Transverse colon (tissue), 4 donors: Measurements from ENCODE around the gene IMMP2L. TPM values are rescaled to one million over a fixed set of nuclear protein-coding genes. Genes with fewer than 3 reads are reported as not detected.

Experiments used
- DNase-seq: peaks from one replicate; pipeline ENCODE4 v3.0.0-alpha.2; 2019
- H3K27ac ChIP-seq, 4 donors: fragments of 200-600 bp; sonication (generic); 2 replicates each; pipeline ENCODE4 v1.5.1; 2016 to 2018; ENCODE audit warnings: inconsistent platforms in 4 of 4
- H3K27me3 ChIP-seq: fragments of 200-600 bp; sonication (generic); 2 replicates; pipeline ENCODE4 v1.5.1; 2017; ENCODE audit warnings: inconsistent platforms
- H3K36me3 ChIP-seq, 4 donors: fragments of 200-600 bp; sonication (generic); 2 replicates each; pipeline ENCODE4 v1.5.1; 2017 to 2019; ENCODE audit warnings: inconsistent platforms in 4 of 4
- H3K4me1 ChIP-seq, 4 donors: fragments of 200-600 bp; sonication (generic); 2 replicates each; pipeline ENCODE4 v1.5.1; 2017 to 2020; ENCODE audit warnings: inconsistent platforms in 4 of 4
- H3K4me3 ChIP-seq, 4 donors: fragments of 200-600 bp; sonication (generic); 1 replicate in 1 of 4; 2 replicates in 3 of 4; pipeline versions ENCODE4 v1.5.1 to v1.6.1; 2017 to 2019; ENCODE audit warnings: inconsistent platforms in 4 of 4
- H3K9me3 ChIP-seq, 2 donors: fragments of 200-600 bp; sonication (generic); 2 replicates each; pipeline ENCODE4 v1.5.1; 2017 to 2019; ENCODE audit warnings: inconsistent platforms in 2 of 2
- EP300 ChIP-seq: sonication (generic); formaldehyde crosslinking; IDR thresholded peaks from one replicate; pipeline ENCODE4 v1.6.1; 2017; ENCODE audit warnings: antibody characterized with exemption, low read depth
- POLR2A ChIP-seq: fragments of 450-650 bp; IDR thresholded peaks from one replicate; pipeline ENCODE4 v1.6.1; 2016; ENCODE audit warnings: antibody characterized with exemption, mild to moderate bottlenecking, moderate library complexity
- POLR2AphosphoS5 ChIP-seq, 3 donors: sonication (generic); formaldehyde crosslinking; IDR thresholded peaks; one replicate each; pipeline ENCODE4 v1.6.1; 2016; ENCODE audit warnings: antibody characterized with exemption in 3 of 3
- WGBS, 2 donors: methylation state at CpG; one replicate each; pipeline ENCODE4 v1.1.5; 2018; ENCODE audit warnings: low coverage in 1 of 2; 5-methylcytosine and 5-hydroxymethylcytosine counted together
- in situ Hi-C, 4 donors: fragments of 200-750 bp; cut with MboI; loops; one replicate each; pipeline versions ENCODE4 v1.15.0 to v1.15.1; 2017; ENCODE audit warnings: low sequenced_read_pairs in 3 of 4, low pct_ligation_motif_present in 1 of 4, low pct_unique_long_range_greater_than_20kb in 1 of 4
- intact Hi-C: fragments of 100-400 bp; cut with DNase I; formaldehyde crosslinking; loops from one replicate; pipeline ENCODE4 v1.15.1; 2023; ENCODE audit warnings: low total_unique reads
- total RNA-seq, 4 donors: library from RNA; depleted of rRNA; stranded (reverse); fragments of >200 nt; gene quantifications; one replicate each; pipeline ENCODE4 v1.1.0, GENCODE V29; 2016
- TF ChIP-seq, protein P1 (sequence below), 5 experiments: fragments of 200-600 bp in 3 of 5; fragments of 450-650 bp in 2 of 5; sonication (generic) in 3 of 5; IDR thresholded peaks; 1 replicate in 2 of 5; 2 replicates in 3 of 5; pipeline ENCODE4 v1.5.1; 2016 to 2017; ENCODE audit warnings: antibody characterized with exemption in 5 of 5, inconsistent platforms in 3 of 5, mild to moderate bottlenecking in 2 of 5, moderate library complexity in 1 of 5

The IMMP2L gene
- total RNA-seq, 4 donors from 2014 or later, result 8.6 to 69.6 (median 10.9) TPM

DNA sequence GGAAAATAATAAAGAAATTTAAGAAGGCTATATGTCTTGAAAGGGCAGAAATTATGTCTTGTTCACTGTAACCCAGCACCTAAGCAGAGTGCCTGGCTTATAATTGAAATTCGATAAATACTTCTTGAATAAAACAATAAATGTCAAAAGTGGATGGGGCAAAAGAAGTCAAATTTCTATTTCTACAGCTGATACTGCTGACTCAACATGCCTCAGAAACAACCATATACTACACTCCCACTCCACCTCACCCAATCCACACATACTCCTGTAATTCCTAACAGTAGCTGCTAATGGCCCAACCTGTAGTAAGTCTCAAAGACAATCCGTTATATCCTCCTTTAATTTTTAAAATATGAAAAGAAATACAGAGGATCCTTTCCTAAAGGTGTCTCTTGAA is 519.5 kb downstream of the IMMP2L start:
- Histone ChIP-seq H3K27ac (no peak overlapping the region), H3K9me3 (no peaks in the 10 kb centered on the region), H3K36me3 (no peaks in the 10 kb centered on the region), H3K4me1 (no peaks in the 10 kb centered on the region), H3K4me3 (no peak overlapping the region), H3K27me3 (no peaks in the 10 kb centered on the region)
- no peak for DNase-seq
- in situ Hi-C loops, result no loop called here
- 88 to 95% methylated on average over 2 of the region's 2 CpGs for WGBS, 2 donors
- intact Hi-C loops, result no loop called here
- no peak for TF ChIP-seq EP300
- no peak for TF ChIP-seq POLR2A
- TF ChIP-seq, protein P1, sequence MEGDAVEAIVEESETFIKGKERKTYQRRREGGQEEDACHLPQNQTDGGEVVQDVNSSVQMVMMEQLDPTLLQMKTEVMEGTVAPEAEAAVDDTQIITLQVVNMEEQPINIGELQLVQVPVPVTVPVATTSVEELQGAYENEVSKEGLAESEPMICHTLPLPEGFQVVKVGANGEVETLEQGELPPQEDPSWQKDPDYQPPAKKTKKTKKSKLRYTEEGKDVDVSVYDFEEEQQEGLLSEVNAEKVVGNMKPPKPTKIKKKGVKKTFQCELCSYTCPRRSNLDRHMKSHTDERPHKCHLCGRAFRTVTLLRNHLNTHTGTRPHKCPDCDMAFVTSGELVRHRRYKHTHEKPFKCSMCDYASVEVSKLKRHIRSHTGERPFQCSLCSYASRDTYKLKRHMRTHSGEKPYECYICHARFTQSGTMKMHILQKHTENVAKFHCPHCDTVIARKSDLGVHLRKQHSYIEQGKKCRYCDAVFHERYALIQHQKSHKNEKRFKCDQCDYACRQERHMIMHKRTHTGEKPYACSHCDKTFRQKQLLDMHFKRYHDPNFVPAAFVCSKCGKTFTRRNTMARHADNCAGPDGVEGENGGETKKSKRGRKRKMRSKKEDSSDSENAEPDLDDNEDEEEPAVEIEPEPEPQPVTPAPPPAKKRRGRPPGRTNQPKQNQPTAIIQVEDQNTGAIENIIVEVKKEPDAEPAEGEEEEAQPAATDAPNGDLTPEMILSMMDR (IDR thresholded peaks at IDR 0.05), result no peak
- TF ChIP-seq POLR2AphosphoS5 (IDR thresholded peaks at IDR 0.05), result no peak

DNA sequence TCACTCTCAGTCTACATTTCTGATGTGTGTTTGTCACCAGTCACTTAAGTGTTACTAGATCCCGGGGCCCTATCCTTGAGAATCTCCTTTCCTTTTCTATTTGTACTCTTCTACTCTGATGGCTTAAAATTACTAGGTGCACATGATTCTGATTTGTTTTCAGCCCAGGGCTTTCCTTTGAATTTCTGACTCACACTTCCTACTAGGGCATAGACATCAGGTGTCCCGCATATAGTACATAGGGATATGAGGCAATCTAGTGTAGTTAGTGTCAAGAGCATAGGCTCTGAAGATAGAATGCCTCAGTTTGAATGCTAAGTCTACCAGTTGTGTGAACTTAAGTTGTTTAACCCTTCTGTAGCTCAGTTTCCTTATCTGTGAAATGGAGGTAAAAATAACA is 520.7 kb downstream of the IMMP2L start:
- no peaks in the 10 kb centered on the region for H3K36me3 ChIP-seq
- H3K27me3 ChIP-seq, result no peaks in the 10 kb centered on the region
- DNase-seq, result no peak
- 93 to 100% methylated on average over 1 to 2 of the region's 2 CpGs for WGBS, 2 donors
- H3K4me3 ChIP-seq, result no peak overlapping the region
- no peaks in the 10 kb centered on the region for H3K4me1 ChIP-seq
- H3K27ac ChIP-seq, result no peak overlapping the region
- TF ChIP-seq EP300 (no peak), POLR2A (no peak), POLR2AphosphoS5 (IDR thresholded peaks at IDR 0.05) (no peak)
- TF ChIP-seq, protein P1 (IDR thresholded peaks at IDR 0.05), result no peak
- H3K9me3 ChIP-seq, result no peaks in the 10 kb centered on the region
- intact Hi-C loops (no loop called here), in situ Hi-C loops (no loop called here)

- H3K27ac ChIP-seq, result no peak overlapping the region
- 87 to 92% methylated on average over 3 of the region's 3 CpGs for WGBS, 2 donors
- intact Hi-C loops, result no loop called here
- no peaks in the 10 kb centered on the region for H3K27me3 ChIP-seq
- H3K36me3 ChIP-seq, result no peaks in the 10 kb centered on the region
- no peak for DNase-seq
- no peaks in the 10 kb centered on the region for H3K4me1 ChIP-seq
- H3K4me3 ChIP-seq, result no peak overlapping the region
- in situ Hi-C loops, result no loop called here
- TF ChIP-seq POLR2AphosphoS5 (IDR thresholded peaks at IDR 0.05) (no peak), POLR2A (no peak), EP300 (no peak)
- TF ChIP-seq, protein P1 (IDR thresholded peaks at IDR 0.05), result no peak
- H3K9me3 ChIP-seq, result no peaks in the 10 kb centered on the region
Observed at GRCh38 chr7:111038185-111038584, 524.1 kb downstream of the IMMP2L start.

DNA sequence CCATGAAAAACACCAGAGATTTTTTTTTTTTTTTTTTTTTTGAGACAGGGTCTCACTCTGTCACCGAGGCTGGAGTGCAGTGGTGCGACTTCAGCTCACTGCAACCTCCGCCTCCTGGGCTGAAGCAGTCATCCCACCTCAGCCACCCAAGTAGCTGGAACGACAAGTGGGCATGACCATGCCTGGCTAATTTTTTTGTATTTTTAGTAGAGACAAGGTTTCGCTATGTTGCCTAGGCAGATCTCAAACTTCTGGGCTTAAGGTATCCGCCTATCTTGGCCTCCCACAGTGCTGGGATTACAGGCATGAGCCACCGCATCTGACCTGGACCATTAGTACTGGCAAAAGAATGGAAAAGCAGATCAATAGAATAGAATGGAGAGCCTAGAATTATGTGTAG is 530.4 kb downstream of the IMMP2L start:
- intact Hi-C loops, result no loop called here
- no peaks in the 10 kb centered on the region for H3K36me3 ChIP-seq
- H3K27me3 ChIP-seq, result no peaks in the 10 kb centered on the region
- no peak overlapping the region for H3K27ac ChIP-seq
- H3K9me3 ChIP-seq, result no peaks in the 10 kb centered on the region
- in situ Hi-C loops, result no loop called here
- TF ChIP-seq POLR2A, result no peak
- TF ChIP-seq, protein P1 (IDR thresholded peaks at IDR 0.05), result no peak
- no peak for TF ChIP-seq POLR2AphosphoS5 (IDR thresholded peaks at IDR 0.05)
- TF ChIP-seq EP300, result no peak
- H3K4me3 ChIP-seq, result no peak overlapping the region
- peaks cover 0 to 12% (median 2%) of the 10 kb centered on the region in 4 donors for H3K4me1 ChIP-seq
- DNase-seq, result no peak
- WGBS, 2 donors, result 97 to 100% methylated on average over 2 to 7 of the region's 7 CpGs
